Activated CD4-positive, alpha-beta T cell treated with anti-CD3 and anti-CD28 coated beads, Interleukin-2, amount 50 U/mL, for 48 hours (primary cell): ENCODE data around the gene GLDN.

Experiments
- DNase-seq, 2 experiments: peaks; one replicate each; pipeline ENCODE4 v3.0.0-alpha.2; 2020

GLDN gene

DNA sequence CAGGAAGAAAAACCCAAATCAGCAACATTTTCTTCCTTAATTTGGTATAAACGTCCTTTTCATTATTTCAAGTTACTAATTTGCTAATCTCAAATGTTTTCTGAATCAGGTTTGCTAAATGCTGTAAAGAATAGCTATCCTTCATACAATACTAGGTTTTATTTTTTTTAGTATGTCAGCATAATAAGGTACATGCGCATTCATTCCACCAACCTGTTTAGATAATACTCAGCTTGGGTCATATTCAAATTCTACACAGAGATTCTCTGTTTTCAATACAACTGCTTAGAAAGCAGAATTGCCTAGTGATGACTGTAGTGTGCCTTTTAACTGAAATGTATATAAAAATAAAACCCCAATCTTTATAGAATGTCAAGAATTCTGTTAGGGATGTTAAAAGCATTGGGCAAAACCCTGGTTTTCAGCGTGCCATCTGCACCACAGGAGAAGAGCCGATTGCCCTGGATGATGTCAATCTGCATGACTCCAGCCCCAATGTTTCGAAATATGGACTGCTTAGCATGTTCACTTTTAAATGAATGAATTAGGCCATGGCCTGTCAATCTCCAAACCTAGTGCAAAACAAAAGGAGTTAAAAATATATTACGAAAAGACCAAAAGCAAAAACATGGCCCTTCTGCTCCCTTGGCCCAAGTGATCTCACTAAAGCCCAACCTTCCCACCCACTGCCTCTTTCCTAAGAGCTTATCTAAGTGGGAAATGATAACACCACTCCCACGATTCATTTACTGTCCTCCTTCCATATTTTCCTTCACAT is 107.4 kb downstream of the GLDN start:
- DNase-seq: no peak

DNA sequence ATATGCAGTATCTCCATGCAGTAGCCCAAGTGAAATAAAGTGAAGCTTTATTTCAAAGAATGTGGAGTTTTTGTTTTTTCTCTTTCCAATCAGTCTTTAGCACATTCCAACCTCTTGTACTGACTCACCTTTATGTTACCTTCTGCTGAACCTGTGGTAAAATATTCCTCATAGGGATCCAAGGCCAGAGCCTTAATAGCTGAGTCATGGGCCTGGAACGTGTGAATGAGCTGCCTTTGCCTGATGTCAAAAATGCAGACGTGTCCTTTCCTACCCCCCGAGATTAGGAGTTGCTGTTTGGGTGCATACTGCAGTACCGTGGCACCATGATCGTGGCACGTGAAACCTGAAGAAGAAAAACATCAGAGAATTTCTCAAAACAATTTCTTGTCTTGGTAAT is 108.5 kb downstream of the GLDN start:
- DNase-seq: no peak
